ENCODE data around the gene SAMHD1.

SAMHD1 gene

DNA sequence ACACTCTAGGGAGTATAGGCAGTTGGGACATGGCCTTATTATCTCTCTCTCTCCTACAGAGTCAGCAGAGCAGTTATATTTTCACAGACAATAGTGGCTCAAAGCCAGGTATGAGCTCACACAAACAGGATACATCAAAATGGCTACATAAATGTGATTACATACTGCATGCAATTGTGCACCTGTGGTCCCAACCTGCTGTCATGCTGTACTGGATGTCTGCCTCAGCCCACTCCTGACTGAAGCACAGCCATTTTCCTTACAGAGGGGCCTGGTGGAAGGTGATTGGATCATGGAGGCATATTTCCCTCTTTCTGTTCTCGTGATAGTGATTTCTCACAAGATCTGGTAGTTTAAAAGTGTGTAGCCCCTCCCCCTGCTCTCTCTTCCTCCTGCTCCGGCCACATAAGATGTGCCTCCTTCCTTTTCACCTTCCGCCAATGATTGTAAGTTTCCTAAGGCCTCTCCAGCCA lies 37.0 kb upstream of the SAMHD1 start:
- TF ChIP-seq, protein P1, sequence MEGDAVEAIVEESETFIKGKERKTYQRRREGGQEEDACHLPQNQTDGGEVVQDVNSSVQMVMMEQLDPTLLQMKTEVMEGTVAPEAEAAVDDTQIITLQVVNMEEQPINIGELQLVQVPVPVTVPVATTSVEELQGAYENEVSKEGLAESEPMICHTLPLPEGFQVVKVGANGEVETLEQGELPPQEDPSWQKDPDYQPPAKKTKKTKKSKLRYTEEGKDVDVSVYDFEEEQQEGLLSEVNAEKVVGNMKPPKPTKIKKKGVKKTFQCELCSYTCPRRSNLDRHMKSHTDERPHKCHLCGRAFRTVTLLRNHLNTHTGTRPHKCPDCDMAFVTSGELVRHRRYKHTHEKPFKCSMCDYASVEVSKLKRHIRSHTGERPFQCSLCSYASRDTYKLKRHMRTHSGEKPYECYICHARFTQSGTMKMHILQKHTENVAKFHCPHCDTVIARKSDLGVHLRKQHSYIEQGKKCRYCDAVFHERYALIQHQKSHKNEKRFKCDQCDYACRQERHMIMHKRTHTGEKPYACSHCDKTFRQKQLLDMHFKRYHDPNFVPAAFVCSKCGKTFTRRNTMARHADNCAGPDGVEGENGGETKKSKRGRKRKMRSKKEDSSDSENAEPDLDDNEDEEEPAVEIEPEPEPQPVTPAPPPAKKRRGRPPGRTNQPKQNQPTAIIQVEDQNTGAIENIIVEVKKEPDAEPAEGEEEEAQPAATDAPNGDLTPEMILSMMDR (IDR thresholded peaks at IDR 0.05) = no peak
- no peak for TF ChIP-seq ZFX (IDR thresholded peaks at IDR 0.05; ENCODE audit: borderline replicate concordance)
- peak overlapping the region; percentile 32; the same call in 1 of the 2 replicates for H3K27ac ChIP-seq

DNA sequence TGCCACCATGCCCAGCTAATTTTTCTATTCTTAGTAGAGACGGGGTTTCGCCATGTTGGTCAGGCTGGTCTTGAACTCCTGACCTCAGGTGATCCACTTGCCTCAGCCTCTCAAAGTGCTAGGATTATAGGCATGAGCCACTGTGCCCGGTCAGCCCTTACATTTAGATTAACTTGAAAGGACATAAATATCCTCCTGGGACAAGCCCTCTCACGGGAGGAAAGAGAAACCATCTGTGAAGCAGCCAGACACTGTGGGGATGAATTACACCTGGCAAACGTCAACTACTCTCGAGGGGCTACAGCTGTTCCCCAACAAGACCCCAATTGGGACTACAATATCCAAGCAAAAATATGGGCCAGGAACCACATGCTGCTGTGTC lies 32.7 kb upstream of the SAMHD1 start:
- no peak for TF ChIP-seq ZFX (IDR thresholded peaks at IDR 0.05; ENCODE audit: borderline replicate concordance)
- TF ChIP-seq, protein P1 (IDR thresholded peaks at IDR 0.05) = no peak
- H3K27ac ChIP-seq = no peak overlapping the region

DNA sequence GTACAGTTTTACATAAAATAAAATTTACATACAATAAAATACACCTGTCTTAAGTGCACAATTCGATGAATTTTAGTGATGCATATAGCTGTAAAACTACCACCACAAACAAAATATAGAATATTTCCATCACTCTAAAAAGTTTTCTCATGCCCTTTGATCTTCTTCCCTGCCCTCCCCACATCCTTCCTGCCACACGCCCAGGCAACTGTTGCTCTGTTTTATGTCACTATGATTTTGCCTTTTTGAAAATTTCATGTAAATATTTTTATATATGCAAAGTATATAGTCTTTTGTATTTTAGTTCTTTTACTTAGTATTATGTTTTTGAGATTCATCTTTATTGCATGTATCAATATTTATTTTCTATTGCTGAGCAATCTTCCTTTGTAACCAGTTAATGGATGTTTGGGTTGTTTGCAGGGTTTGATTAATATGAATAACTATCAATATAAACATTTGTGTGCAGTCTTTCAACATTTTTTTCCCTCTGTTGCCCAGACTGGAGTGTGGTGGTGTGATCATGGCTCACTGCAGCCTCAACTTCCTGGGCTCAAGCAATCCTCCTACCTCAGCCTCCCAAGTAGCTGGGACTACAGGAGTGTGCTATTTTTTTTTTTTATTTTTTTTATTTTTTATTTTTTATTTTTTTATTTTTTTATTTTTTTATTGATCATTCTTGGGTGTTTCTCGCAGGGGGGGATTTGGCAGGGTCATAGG lies 23.8 kb upstream of the SAMHD1 start:
- no peak overlapping the region for H3K27ac ChIP-seq
- TF ChIP-seq, protein P1 (IDR thresholded peaks at IDR 0.05) = no peak
- no peak for TF ChIP-seq ZFX (IDR thresholded peaks at IDR 0.05; ENCODE audit: borderline replicate concordance)

DNA sequence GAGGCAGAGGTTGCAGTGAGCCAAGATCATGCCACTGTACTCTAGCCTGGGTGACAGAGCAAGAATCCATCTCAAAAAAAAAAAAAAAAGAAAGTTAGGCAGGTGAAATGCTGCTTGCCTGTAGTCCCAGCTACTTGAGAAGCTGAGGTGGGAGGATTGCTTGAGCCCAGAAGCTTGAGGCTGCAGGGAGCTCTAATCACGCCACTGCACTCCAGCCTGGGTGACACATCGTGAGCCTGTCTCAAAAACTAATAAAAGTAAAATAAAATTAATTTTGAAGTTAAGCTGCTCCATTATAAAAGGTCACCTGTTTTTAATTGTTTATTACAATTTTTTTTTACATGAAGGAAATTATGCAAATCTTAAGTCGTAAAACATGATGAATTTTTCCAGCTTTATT lies 23.2 kb upstream of the SAMHD1 start:
- no peak overlapping the region for H3K27ac ChIP-seq
- TF ChIP-seq, protein P1 (IDR thresholded peaks at IDR 0.05) = no peak
- TF ChIP-seq ZFX (IDR thresholded peaks at IDR 0.05; ENCODE audit: borderline replicate concordance) = no peak

DNA sequence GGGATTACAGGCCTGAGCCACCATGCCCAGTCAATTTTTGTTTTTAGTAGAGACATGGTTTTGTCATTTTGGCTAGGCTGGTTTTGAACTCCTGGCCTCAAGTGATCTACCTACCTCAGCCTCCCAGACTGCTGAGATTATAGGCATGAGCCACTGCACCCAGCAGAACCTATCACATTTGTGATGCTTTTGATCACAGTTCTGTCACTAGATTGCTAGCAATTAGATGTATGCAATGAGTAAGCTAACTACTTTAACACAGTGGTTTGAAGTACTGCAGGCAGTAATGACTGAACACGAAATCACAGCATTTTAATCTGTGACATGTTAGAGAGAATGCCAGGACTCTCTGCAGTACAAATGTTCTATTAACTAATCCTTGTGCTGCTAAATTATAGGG lies 19.6 kb upstream of the SAMHD1 start:
- no peak for TF ChIP-seq ZFX (IDR thresholded peaks at IDR 0.05; ENCODE audit: borderline replicate concordance)
- TF ChIP-seq, protein P1 (IDR thresholded peaks at IDR 0.05) = no peak

DNA sequence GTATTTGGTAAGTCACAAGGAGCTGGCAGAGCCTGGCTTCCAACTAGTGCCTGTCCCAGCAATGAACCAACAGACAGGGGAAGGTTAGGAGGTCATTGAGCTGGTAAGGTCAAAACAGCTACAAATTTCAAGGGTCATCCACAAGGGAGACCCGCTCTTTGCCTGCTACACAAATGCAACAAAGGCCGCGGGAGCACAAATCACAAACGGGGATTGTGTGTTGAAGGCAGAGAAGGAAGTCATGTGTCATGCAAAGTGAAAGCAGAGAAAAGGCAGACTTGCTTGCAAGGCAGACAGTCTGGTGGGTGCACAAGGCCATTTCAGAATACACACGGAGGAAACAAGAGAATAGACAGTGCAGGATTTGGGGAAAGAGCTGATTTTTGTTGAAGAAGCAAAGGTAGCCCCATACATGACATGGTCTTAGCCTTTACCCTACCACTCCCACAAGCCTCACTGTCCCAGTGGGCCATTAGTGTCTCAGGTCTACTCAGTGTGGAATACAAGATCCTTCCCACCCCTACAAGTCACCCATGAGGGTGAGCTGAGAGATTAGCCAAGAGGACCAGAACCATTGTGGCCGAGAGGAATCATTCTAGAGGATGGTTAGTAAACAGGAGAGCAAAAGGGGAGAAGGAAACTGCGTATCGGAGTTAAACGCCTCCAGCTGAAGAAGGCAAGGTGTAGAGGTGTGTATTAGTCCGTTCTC lies 18.1 kb upstream of the SAMHD1 start:
- TF ChIP-seq, protein P1 (IDR thresholded peaks at IDR 0.05) = no peak
- TF ChIP-seq ZFX (IDR thresholded peaks at IDR 0.05; ENCODE audit: borderline replicate concordance) = no peak
- no peak overlapping the region for H3K27ac ChIP-seq

More for the DNA sequence above, 19.6 kb upstream of the SAMHD1 start:
- H3K27ac ChIP-seq = no peak overlapping the region

DNA sequence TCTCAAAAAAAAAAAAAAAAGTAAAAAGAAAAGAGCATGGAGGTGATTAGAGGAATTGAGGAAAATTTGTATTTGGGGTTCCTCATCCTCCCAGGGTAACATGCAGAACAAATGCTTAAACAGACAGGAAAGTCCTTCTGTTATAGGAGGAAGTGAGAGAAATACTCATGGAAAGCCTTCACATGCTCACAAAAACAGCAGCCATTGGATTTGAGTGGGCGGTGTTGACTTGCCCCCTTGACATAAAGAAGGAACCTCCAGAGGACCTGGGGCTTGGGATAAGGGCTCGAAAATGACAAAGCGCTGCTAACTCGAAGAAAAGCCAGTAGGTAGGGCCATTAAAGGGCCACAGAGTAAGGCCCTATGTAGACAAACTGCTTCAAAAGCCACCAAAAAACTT lies 17.5 kb upstream of the SAMHD1 start:
- no peak overlapping the region for H3K27ac ChIP-seq
- TF ChIP-seq ZFX (IDR thresholded peaks at IDR 0.05; ENCODE audit: borderline replicate concordance) = no peak
- TF ChIP-seq, protein P1 (IDR thresholded peaks at IDR 0.05) = no peak
